AG20443 (cell line): ENCODE measurements around the gene REEP1.

Source experiments
- DNase-seq: peaks from one replicate; pipeline ENCODE4 v3.0.0; 2012; ENCODE audit warnings: low spot score, mixed read lengths

The REEP1 gene

GRCh38 chr2:86195808-86196387 lies 141.5 kb downstream of the REEP1 start:
- DNase-seq, result no peak

DNA sequence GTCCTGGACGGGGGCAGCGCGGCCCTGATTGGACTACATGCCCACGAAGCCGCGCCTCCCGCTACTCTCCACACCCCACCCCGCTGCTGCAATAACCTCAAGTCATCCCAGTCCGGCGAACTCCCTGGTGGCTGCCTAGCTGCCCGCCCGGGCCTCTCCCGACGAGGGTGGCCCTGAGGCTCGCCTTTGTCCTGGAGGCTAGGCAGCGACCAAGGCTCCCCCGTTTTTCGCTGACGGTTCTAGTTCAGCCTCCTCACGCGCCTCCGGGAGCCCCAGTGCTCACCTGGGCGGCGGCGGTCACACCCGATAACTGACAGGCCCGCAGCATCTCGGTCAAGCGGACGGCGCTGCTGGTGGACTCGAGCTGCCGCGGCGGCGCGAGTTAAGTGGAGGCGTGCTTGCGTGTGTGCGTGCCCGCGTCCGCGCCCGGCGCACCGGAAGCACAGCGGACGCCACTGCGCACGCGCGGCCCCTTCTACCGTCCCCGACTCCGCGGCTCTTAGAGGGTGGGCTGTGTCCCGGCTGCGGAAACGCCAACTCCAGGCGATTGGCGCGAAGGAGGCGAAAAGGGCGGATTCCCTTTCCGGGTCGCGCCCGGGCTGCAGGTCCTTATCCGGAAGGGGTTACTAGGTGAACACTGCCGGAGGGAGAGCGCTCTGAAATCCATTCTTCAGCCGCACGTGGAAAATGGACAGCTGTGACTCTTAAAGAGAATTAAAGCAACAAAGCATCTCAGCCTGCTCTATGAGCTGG lies 142.2 kb downstream of the REEP1 start, which contains the start of gene IMMT:
Gene IMMT, minus strand, starts transcription at position 408 of the 753 bp plus-strand sequence. Its CDS starts 80 bp downstream, at position 328.
- DNase-seq, result peak; percentile 98

DNA sequence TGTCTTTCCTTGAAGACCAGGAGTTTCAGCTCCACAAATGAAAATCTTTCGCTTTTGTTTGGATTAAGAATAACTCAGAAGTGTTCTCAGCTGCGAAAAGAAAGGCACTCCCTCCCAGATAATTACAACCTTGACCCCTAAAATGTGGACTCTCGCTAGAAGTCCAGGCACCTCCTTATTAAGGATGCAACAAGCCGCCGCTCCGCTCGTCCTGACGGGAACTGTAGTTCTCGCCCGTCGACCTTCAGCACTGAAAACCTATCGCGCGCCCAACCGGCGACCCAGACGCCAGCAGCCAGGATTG lies 142.7 kb downstream of the REEP1 start:
- no peak for DNase-seq

DNA sequence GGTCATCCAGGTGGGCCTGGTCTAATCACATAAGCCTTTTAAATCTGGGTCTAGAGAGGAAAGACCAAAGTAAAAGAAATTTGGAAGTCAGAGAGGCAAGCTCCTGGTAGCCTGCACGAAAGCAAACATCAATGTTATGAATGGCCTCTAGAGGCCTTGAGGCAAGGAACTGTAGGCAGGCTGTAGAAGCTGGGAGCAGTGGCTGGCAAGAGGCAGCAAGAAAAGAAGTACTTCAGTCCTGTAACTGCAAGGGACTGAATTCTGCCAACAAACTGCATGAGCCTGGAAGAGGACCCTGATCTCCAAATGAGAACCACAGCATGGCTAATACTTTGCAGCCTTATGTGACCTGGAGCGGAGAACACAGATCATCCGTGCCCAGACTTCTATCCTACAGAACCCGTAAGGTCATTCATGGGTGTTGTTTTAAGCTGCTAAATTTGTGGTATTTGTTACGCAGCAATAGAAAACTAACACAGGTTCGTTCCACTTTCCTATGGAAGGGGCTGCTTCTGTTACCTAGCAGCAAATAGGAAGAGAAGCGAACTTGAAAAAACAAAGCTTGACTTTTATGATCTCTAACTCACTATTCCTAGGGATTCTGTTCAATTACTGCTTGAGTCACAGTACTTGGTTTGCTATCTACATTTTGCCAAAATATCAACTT lies 143.4 kb downstream of the REEP1 start:
- no peak for DNase-seq

- no peak for DNase-seq
Observed at GRCh38 chr2:86189782-86190416, 147.5 kb downstream of the REEP1 start.

GRCh38 chr2:86186431-86186830 lies 151.0 kb downstream of the REEP1 start:
- no peak for DNase-seq

DNA sequence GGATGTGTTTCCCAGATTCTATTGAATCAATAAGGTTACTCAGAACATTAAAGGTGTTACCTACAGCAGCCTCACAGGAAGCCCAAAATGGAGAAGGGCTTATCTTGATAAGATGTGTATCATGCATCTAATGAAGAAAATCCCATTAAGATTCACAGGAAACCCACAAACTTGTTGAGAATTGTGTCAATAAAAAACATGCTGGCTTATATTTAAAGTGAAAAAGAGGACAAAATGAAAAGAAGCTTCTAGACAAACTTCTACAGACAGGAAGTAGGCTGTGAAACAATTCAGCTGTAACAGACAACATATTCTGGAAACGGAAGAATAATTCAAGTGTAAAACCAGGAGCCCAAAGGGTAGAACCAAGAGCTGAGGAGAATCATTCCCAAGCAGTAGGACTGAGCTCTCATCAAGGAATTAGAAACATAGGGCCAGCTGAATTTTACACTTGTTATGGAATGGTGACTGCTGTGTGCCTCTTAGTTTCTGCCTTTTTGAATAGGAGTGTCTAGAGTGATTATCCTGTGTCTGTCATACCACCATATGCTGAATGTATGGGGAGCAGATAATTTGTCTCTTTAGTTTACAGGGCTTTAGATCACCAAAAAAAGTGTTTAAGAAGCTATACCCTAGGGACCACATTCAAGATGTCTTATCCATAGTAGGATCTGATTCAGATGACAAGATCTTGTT lies 151.8 kb downstream of the REEP1 start:
- DNase-seq, result no peak

DNA sequence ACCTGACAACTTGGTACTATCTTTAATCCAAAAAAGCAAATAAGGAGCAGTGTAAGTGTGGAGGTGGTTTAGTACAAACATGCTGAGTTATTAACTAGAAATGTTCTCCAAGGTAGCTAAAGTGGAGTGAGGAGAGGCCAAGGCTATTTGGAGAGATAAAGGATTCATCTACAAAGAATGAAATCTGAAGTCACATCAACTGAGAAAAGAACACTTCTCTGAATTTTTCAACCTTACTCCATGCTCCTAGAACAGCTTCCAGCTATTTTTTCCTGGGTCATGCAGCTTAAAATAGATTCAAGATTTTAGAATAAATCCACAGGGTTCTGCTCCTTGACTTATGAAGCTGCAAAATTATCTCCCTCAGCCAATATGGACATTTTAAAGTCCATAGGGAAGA lies 160.8 kb downstream of the REEP1 start:
- no peak for DNase-seq

- DNase-seq, result no peak
Observed at GRCh38 chr2:86175828-86176227, 161.6 kb downstream of the REEP1 start.

GRCh38 chr2:86174445-86174844 lies 163.0 kb downstream of the REEP1 start:
- DNase-seq, result no peak

DNA sequence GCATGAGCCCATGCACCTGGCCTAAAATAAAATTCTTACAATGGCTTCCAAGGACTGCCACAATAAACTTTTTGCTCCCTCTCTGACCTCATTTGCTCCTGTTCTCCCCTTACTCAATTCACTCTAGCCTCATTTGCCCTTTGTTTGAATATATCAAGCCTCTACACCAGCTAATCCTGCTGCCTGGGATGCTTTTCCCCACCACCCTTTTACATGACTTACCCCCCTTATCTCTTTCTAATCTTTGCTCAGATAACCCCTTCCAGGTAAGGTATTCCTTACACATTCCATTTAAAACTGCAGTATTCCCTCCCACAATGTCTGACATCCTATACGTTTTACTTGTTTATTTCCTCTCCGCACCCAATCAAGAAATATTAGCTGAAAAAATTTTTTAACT lies 164.8 kb downstream of the REEP1 start:
- DNase-seq, result no peak

DNA sequence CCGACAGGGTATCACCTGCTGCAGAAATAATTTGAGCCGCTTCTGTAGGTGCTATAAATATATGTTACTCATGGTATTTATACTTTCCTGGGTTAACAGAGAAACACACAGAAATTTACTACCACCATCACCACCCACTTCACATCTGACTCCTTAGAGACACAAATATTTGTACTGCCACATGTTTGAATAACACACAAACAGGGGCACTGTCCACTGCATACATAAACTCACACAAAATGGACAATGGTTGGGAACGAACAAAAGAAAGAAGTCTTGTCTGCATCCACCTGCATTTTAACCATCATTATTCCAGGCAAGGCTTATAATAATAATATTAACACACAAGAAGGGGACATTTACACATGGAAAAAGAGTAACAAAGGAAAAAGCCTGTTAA lies 166.1 kb downstream of the REEP1 start:
- no peak for DNase-seq

DNA sequence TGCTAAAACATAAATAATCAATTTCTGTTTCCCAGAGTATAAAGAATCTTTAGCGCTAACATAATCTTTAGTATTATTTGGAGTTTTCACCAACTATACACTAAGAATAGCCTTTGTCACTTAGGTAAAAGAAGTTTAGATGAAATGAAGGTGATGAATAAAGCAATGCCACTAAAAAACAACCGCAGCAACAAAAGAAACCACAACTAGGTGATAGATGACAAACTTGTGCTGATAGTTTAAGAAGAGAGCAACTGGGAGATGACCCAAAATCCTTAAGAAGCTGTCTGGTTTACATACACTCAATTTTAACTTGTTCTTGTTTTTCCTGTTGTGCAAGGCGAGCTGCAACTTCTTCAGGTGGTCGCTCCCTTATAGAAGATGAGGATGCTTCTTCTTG lies 167.0 kb downstream of the REEP1 start:
- DNase-seq, result no peak
